Sigmoid colon (tissue), 7 donors: Measurements from ENCODE around the gene NIPA2. TPM values are rescaled to one million over a fixed set of nuclear protein-coding genes. Genes with fewer than 3 reads are reported as not detected.

Source experiments
- DNase-seq: peaks from one replicate; pipeline ENCODE4 v3.0.0-alpha.2; 2019
- H3K27ac ChIP-seq, 4 donors: fragments of 200-600 bp; sonication (generic); one replicate each; pipeline ENCODE4 v1.5.1; 2016 to 2019; ENCODE audit warnings: mild to moderate bottlenecking in 1 of 4
- H3K27me3 ChIP-seq, 3 donors: fragments of 200-600 bp; sonication (generic); one replicate each; pipeline ENCODE4 v1.5.1; 2019; ENCODE audit warnings: mild to moderate bottlenecking in 1 of 3
- H3K36me3 ChIP-seq, 4 donors: fragments of 200-600 bp; sonication (generic); one replicate each; pipeline ENCODE4 v1.5.1; 2016 to 2019
- H3K4me1 ChIP-seq, 4 donors: fragments of 200-600 bp; sonication (generic); one replicate each; pipeline ENCODE4 v1.5.1; 2017 to 2019
- H3K4me3 ChIP-seq, 4 donors: fragments of 200-600 bp; sonication (generic); one replicate each; pipeline ENCODE4 v1.5.1; 2017 to 2019; ENCODE audit warnings: mild to moderate bottlenecking in 2 of 4, moderate library complexity in 1 of 4
- H3K9me3 ChIP-seq, 4 donors: fragments of 200-600 bp in 3 of 4; sonication (generic) in 3 of 4; one replicate each; pipeline versions ENCODE4 v1.5.1 to v1.6.1; 2013 to 2019
- CTCF ChIP-seq, 4 experiments: fragments of 450-650 bp in 3 of 4; fragments of 200-600 bp in 1 of 4; IDR thresholded peaks; one replicate each; pipeline ENCODE4 v1.5.1; 2016 to 2019; ENCODE audit warnings: antibody characterized with exemption in 4 of 4, mild to moderate bottlenecking in 3 of 4, moderate library complexity in 2 of 4
- EP300 ChIP-seq, 4 donors: sonication (generic); formaldehyde crosslinking; IDR thresholded peaks; one replicate each; pipeline ENCODE4 v1.6.1; 2017; ENCODE audit warnings: antibody characterized with exemption in 4 of 4
- POLR2A ChIP-seq, 2 donors: fragments of 450-650 bp; IDR thresholded peaks; one replicate each; pipeline ENCODE4 v1.6.1; 2016; ENCODE audit warnings: antibody characterized with exemption in 2 of 2, mild to moderate bottlenecking in 2 of 2, moderate library complexity in 2 of 2
- POLR2AphosphoS5 ChIP-seq, 4 donors: sonication (generic); formaldehyde crosslinking; IDR thresholded peaks; one replicate each; pipeline ENCODE4 v1.6.1; 2017; ENCODE audit warnings: antibody characterized with exemption in 4 of 4
- WGBS, 2 donors: extraction: QIAGEN DNeasy Blood & Tissue Kit; methylation state at CpG; one replicate each; pipeline ENCODE4 v1.1.7; 2013; 5-methylcytosine and 5-hydroxymethylcytosine counted together
- intact Hi-C: fragments of 100-400 bp; cut with DNase I; formaldehyde crosslinking; loops from one replicate; pipeline ENCODE4 v1.15.1; 2023
- polyA plus RNA-seq, 3 donors: library from polyadenylated mRNA; stranded (reverse); fragments of 200-250 nt; gene quantifications; one replicate each; pipeline ENCODE4 v1.2.3, GENCODE V29; 2013
- total RNA-seq, 4 donors: library from RNA; depleted of rRNA; stranded (reverse); fragments of >200 nt; gene quantifications; one replicate each; pipeline ENCODE4 v1.1.0, GENCODE V29; 2016
- donor health status: healthy with polysubstance abuse.
- donor health status: Bipolar disorder and iron deficiency.
- donor health status: healthy.

Gene NIPA2
- total and polyA plus RNA-seq, 7 donors, result 15.0 to 47.1 (median 25.5) TPM

- no peaks in the 10 kb centered on the region for H3K27me3 ChIP-seq
- TF ChIP-seq POLR2A (IDR thresholded peaks at IDR 0.05) (no peak), CTCF (IDR thresholded peaks at IDR 0.05) (no peak), EP300 (IDR thresholded peaks at IDR 0.05) (no peak), POLR2AphosphoS5 (IDR thresholded peaks at IDR 0.05) (no peak)
- no peak for DNase-seq
- 96 to 97% methylated on average over 13 of the region's 13 CpGs for WGBS, 2 donors
- no peak overlapping the region for H3K27ac ChIP-seq
- intact Hi-C loops, result no loop called here
- no peak overlapping the region for H3K4me3 ChIP-seq
- H3K9me3 ChIP-seq, result no peaks in the 10 kb centered on the region
- peaks cover 14 to 65% (median 20%) of the 10 kb centered on the region in 4 donors for H3K36me3 ChIP-seq
- H3K4me1 ChIP-seq, result no peaks in the 10 kb centered on the region
Measured at GRCh38 chr15:22893881-22894280, 55.4 kb downstream of the NIPA2 start.

GRCh38 chr15:22895465-22896190 is 57.2 kb downstream of the NIPA2 start:
- no peak for DNase-seq
- intact Hi-C loops, result no loop called here
- WGBS, 2 donors, result 65 to 86% methylated on average over 10 of the region's 10 CpGs

GRCh38 chr15:22902046-22902445 is 63.6 kb downstream of the NIPA2 start:
- 94 to 95% methylated on average over 11 of the region's 11 CpGs for WGBS, 2 donors
- Histone ChIP-seq H3K4me3 (no peak overlapping the region), H3K27ac (no peak overlapping the region), H3K4me1 (no peaks in the 10 kb centered on the region), H3K36me3 (peaks cover 15 to 71% (median 39%) of the 10 kb centered on the region in 4 donors), H3K9me3 (no peaks in the 10 kb centered on the region), H3K27me3 (no peaks in the 10 kb centered on the region)
- intact Hi-C loops, result no loop called here
- no peak for TF ChIP-seq CTCF (IDR thresholded peaks at IDR 0.05)
- no peak for TF ChIP-seq EP300 (IDR thresholded peaks at IDR 0.05)
- TF ChIP-seq POLR2AphosphoS5 (IDR thresholded peaks at IDR 0.05), result no peak
- TF ChIP-seq POLR2A (IDR thresholded peaks at IDR 0.05), result no peak
- DNase-seq, result no peak

More at GRCh38 chr15:22895465-22896190, 57.2 kb downstream of the NIPA2 start:
- Histone ChIP-seq H3K27ac (no peak overlapping the region), H3K9me3 (no peaks in the 10 kb centered on the region), H3K27me3 (no peaks in the 10 kb centered on the region), H3K4me3 (no peak overlapping the region), H3K36me3 (peaks cover 14 to 82% (median 25%) of the 10 kb centered on the region in 4 donors), H3K4me1 (no peaks in the 10 kb centered on the region)
- TF ChIP-seq EP300 (IDR thresholded peaks at IDR 0.05) (no peak), POLR2AphosphoS5 (IDR thresholded peaks at IDR 0.05) (no peak), POLR2A (IDR thresholded peaks at IDR 0.05) (no peak), CTCF (IDR thresholded peaks at IDR 0.05) (no peak)

- Histone ChIP-seq H3K27me3 (no peaks in the 10 kb centered on the region), H3K27ac (no peak overlapping the region), H3K36me3 (peaks cover 20 to 71% (median 44%) of the 10 kb centered on the region in 4 donors), H3K9me3 (no peaks in the 10 kb centered on the region), H3K4me1 (no peaks in the 10 kb centered on the region), H3K4me3 (no peak overlapping the region)
- 79 to 85% methylated on average over 12 of the region's 12 CpGs for WGBS, 2 donors
- no peak for DNase-seq
- intact Hi-C loops, result no loop called here
- TF ChIP-seq CTCF (IDR thresholded peaks at IDR 0.05) (no peak), EP300 (IDR thresholded peaks at IDR 0.05) (no peak), POLR2AphosphoS5 (IDR thresholded peaks at IDR 0.05) (no peak), POLR2A (IDR thresholded peaks at IDR 0.05) (no peak)
Measured at GRCh38 chr15:22902578-22902977, 64.1 kb downstream of the NIPA2 start.
